NCI-H345 treated with DMSO at 0.1 percent for 48 hours (cell line): ENCODE results near the gene ENDOV.

Experiments used
- DNase-seq: peaks from one replicate; lab custom pipeline; 2025; ENCODE audit not compliant: unreplicated experiment; lab: John Stamatoyannopoulos, UW

ENDOV gene

DNA sequence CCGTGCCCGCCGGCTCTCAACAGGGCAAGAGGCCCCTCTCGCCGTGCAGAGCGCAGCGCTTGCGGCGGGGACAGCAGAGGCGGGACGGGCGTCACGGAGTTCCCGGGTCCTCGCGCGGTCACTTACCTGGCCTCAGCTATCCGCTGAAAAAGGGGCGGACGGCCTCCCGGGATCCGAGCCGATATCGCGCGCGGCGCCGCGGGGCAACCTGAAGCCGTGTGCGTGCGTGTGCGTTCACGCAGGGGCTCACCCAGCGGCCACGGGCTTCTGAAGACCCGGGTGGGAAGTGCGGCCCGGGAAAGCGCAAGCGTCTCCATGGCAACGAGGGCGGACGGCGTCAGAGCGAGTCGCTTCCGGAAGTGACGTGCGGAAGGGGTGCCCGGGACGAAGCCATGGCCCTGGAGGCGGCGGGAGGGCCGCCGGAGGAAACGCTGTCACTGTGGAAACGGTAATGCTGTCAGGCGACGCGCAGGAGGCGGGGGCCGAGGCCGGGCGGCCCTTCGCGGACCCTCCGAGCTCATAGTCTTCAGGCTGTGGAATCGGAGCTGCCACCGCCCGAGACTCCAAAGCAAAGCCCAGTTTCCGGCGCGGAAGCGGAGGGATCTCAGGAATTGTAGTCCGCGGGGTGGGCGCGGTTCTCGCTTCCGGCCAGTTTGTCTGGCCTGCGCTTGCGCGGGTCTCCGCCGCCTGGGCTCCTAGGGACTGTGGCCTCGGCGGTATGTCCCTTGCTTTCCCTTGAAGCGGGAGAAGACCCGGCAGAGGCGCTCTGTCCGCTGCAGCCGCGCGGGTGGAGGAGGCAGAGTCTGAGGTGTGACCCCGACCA lies at the start of gene ENDOV:
Gene ENDOV (plus strand): TSS at position 365 of the 823 bp plus-strand sequence. CDS start 28 bp downstream, at position 393.
- peak; percentile 95 for DNase-seq

DNA sequence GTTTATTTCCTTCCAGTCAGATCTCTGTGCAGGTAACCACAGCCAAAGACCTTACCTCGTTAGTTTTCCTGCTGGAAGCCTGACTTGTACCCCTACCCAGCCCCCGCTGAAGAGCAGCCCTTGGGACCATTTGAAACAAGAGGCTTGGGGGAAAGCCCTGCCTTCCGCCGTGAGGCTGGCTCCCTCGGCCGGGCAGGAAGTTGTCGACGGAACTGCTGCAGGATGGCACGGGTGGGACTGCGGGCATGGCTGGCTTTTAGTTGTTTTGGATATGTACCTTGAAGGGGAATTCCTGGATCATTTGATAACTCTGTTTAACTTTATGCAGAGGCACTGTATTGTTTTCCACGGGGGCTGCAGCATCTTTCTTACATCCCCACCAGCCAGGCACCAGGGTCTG lies 49.0 kb upstream of the ENDOV start:
- DNase-seq, result no peak

- DNase-seq, result no peak
Observed at GRCh38 chr17:80367503-80367902, 47.5 kb upstream of the ENDOV start.

GRCh38 chr17:80371196-80371595 lies 43.8 kb upstream of the ENDOV start:
- no peak for DNase-seq

- no peak for DNase-seq
Observed at GRCh38 chr17:80372456-80372855, 42.5 kb upstream of the ENDOV start.

- DNase-seq, result no peak
Observed at GRCh38 chr17:80372922-80373570, 41.9 kb upstream of the ENDOV start.

- DNase-seq, result no peak
Observed at GRCh38 chr17:80374039-80374731, 40.8 kb upstream of the ENDOV start.

- no peak for DNase-seq
Observed at GRCh38 chr17:80374732-80375585, 40.0 kb upstream of the ENDOV start.

GRCh38 chr17:80376531-80376930 lies 38.4 kb upstream of the ENDOV start:
- DNase-seq, result no peak

DNA sequence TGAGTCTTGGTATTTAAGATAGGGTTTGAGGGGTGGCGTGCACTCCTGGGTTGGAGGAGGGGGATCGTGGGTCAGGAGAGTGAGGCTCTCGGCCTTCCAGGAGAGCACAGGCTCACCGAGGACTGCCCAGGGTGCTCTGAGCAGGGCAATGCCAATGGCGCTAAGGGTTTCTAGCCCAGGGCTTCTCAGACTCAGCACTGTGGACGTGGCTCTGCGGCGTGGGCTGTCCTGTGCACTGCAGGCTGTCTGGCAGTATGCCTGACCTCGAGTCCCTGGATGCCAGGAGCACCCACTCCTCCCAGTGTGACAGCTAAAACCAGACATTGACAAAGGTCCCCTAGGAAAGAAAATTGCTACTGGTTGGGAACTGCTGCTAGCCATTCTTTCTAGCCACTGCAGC lies 37.2 kb upstream of the ENDOV start:
- no peak for DNase-seq

DNA sequence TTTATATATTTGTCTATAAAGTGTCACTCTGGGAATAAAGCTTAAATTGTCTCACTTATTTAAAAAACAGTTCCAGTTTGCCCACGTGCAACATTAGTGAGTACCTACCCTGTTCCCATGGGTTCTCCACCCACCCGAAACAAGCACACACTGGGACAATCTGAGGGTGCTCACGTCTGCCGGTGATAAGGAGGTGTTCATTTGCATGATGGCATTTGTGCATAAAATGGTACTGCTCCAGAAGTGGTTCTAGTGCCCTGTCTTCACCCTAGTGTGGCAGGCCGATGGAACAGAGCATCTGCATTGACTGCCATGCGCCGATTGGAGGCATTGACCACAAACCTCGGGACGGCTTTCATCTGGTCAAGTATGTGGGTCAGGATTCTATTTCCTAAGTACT lies 35.6 kb upstream of the ENDOV start:
- no peak for DNase-seq

DNA sequence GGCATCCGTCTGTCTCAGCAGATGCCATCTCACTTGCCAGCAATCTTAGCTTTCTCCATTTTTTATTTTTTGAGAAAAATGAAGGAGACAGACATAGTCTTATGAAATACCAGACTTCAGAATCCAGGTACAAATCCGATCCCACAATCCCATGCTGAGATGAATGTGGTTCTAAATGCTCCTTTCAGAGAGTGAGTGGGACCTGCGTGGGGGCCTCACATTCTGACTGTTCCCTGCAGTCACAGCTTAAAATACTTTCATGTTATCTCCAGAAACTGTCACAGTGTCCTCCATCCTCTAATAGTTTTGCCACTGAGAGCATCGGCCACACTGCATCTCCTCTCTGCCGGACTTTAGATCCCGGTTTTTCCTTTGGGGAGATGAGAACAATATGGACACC lies 34.9 kb upstream of the ENDOV start:
- no peak for DNase-seq

DNA sequence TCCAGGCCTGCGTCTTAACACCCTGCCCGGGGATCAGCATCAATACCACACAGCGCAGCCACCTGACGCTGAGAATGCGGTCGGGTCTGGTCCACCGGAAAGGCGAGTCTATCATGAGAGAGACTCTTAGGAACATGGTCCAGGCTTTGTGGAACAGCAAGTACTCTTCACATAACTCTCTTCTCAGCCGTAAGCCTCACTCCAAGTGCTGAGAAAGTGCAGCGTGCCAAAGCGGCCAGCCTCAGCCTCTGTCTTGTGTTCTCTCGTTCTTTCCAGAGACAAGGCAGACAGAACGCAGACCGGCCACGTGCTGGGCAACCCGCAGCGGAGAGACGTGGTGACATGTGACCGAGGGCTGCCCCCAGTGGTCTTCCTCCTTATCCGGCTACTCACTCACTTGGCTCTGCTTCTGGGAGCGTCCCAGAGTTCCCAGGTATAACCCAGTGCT lies 34.4 kb upstream of the ENDOV start:
- DNase-seq, result no peak

DNA sequence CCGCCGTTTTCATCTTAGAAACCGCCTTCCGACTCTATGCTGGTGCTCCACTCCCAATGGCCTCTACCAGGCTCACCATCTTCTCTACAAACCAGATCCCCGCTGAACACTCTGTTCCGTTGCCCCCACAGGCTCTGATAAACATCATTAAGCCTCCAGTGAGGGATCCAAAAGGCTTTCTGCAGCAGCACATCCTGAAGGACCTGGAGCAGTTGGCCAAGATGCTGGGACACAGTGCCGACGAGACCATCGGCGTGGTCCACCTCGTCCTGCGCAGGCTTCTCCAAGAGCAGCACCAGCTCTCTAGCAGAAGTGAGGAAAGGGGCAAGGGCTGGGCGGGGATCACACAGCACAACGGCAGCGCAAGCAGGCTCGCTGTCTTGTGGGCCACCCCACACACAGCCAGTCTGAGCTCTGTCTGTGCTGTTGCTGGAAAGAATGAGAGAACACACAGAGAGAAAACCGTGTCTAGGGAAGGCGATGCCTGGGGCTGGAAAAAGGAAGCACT lies 33.5 kb upstream of the ENDOV start:
- no peak for DNase-seq

- no peak for DNase-seq
Observed at GRCh38 chr17:80382446-80382845, 32.5 kb upstream of the ENDOV start.

GRCh38 chr17:80382956-80383355 lies 32.0 kb upstream of the ENDOV start:
- DNase-seq, result no peak

DNA sequence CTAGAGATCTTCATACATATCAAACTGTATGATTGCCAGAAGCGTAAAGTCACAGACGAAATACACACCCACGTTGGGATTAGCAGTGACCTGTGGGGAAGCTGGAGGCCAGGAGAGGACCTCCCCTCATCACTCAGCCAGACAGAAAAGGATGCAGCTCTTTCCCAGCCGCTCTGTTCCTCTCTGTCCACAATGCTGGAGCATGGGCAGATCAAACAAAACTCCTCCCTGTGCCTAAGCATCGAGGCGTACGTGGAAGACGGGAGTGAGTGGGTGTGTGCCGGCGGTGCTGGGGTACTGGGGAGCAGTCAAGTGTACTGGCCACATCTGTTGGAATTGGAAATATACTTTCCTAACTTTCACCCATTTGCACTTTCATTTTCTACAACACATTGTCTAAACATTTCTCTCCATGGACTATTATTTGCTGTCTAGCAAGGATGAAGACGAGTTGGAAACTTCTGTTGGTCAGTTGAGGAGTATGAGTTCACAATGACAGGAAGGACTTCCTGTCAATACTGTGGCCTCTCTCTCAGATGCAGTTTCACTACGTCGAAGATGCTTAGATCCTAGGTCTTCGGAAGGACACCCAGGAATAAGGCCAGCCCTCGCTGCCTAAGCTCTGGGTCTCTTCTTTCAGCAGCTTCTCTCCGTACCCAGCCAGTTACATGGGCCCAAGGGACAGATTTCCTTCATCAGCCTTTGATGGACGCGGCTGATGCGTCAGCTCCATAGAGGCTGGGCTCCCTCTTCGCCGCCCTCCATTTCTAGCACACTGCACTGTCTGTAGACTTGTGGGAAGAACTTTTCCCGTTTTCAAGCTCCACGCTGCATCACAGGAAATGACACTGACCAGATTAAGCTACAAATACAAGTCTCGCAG lies 30.6 kb upstream of the ENDOV start:
- DNase-seq, result no peak

DNA sequence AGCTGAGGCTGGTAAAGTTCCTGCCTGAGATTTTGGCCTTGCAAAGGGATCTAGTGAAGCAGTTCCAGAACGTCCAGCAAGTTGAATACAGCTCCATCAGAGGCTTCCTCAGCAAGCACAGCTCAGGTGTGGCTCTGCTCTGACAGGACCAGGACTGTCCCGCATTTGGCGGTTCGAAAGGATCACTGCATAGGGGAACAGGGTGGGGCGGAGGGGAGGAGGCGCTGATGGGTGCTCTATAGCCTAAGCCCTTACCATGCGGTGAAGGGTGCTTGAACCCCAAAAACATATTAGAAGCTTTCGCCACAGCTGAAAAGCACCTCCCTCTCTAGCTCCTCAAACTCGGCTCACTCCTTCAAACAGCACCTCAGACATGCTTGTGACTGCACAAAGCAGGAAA lies 29.9 kb upstream of the ENDOV start:
- DNase-seq, result no peak

DNA sequence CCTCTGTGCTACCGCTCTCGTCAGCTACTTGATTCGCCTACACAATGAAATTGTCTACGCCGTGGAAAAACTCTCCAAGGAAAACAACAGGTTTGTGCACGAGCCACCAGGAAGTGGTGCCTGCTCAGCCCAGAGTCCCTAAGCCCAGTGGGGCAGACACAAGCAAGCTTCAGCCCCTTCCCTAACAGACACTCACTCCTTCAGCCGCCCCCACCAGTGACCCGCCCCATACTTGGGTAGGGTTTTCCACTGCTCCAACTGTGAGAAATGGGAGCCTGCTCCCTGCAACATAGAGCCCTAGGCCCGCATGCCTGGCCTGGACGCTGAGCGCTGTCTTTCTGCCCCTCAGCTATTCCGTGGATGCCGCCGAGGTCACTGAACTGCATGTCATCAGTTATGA lies 28.6 kb upstream of the ENDOV start:
- DNase-seq, result no peak

DNA sequence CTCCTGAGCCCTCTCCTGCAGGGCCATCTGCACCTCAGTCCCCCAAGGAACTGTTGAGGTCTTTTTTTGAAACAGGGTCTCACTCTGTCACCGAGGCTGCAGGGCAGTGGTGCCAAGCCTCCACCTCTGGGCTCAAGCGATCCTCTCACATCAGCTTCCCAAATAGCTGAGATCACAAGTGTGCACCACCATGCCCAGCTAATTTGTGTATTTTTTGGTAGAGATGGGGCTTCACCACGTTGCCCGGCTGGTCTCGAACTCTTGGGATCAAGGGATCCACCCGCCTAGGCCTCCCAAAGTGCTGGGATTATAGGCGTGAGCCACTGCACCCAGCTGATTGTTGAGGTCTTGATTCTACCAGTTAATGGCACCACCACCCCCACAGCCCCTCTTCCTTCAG lies 27.9 kb upstream of the ENDOV start:
- no peak for DNase-seq
